ENCODE measurements around the gene GATA6.

GATA6 gene

GRCh38 chr18:22166069-22166950 lies 3.1 kb upstream of the GATA6 start:
- DNase-seq (ENCODE audit: low read depth in 2 of 3, low spot score in 2 of 3), result no peak

GRCh38 chr18:22167091-22167470 lies 2.3 kb upstream of the GATA6 start:
- no peak for DNase-seq (ENCODE audit: low read depth in 2 of 3, low spot score in 2 of 3)

GRCh38 chr18:22167471-22168241 lies 1.7 kb upstream of the GATA6 start:
- DNase-seq (ENCODE audit: low read depth in 2 of 3, low spot score in 2 of 3), result no peak

DNA sequence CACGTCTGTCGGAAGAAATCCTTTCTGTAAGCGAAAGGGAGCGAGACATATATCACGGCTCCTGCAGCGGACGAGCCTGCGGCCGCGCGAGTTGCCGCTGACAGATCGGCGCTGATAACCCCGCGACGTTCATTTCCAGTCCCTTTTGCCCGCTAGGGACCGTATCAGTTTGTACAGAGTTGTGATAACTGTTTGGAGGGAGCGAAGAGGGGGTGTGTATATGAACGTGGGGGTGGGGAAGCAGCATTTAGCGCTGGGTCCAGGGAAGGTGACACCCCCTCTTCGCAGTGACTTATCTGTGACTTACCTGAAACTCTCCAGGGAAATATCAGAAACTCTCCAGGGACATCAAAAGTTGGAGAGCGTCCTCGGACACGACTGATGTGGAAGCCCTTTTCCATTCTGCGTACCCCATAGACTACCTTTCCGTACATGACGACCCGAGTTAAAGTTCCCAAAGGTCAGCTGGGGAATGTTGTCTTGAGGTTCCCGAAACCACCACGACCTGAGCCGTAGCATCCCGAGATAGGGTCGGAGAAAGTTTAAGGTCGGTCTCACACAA lies 948 bp upstream of the GATA6 start:
- no peak for DNase-seq (ENCODE audit: low read depth in 2 of 3, low spot score in 2 of 3)

DNA sequence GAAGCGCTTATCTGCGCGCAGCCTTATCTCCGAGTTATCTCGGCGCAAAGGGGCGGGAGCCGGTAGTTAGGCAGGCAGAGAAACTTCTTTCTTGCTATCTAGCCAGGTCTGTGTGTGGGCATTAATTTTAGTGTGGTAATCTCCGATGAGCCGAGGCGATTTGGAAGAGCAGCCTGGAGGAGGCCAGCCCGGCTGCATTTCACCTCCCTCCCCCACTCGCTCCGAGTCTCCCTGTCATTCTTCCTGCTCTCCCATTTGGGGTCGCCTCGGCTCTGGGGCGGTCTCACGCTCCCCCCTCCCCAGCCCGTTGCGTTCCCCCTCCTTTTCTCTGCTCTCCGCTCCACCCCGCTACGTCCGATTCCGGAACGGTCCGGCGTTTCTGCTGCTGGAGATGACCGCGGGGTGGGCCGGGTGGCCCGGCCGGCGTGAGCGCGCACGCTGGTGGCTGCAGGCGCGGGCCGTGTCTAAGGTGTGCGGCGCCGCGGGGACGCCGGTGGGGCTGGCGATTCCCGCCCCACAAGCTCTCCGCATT lies 566 bp downstream of the GATA6 start:
- no peak for DNase-seq (ENCODE audit: low read depth in 2 of 3, low spot score in 2 of 3)

- DNase-seq (ENCODE audit: low read depth in 2 of 3, low spot score in 2 of 3), result no peak
These were observed 1.2 kb downstream of the GATA6 start for GRCh38 chr18:22170421-22171257.

DNA sequence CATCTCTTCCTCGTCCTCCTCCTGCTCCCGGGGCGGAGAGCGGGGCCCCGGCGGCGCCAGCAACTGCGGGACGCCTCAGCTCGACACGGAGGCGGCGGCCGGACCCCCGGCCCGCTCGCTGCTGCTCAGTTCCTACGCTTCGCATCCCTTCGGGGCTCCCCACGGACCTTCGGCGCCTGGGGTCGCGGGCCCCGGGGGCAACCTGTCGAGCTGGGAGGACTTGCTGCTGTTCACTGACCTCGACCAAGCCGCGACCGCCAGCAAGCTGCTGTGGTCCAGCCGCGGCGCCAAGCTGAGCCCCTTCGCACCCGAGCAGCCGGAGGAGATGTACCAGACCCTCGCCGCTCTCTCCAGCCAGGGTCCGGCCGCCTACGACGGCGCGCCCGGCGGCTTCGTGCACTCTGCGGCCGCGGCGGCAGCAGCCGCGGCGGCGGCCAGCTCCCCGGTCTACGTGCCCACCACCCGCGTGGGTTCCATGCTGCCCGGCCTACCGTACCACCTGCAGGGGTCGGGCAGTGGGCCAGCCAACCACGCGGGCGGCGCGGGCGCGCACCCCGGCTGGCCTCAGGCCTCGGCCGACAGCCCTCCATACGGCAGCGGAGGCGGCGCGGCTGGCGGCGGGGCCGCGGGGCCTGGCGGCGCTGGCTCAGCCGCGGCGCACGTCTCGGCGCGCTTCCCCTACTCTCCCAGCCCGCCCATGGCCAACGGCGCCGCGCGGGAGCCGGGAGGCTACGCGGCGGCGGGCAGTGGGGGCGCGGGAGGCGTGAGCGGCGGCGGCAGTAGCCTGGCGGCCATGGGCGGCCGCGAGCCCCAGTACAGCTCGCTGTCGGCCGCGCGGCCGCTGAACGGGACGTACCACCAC lies 2.1 kb downstream of the GATA6 start:
- no peak for DNase-seq (ENCODE audit: low read depth in 2 of 3, low spot score in 2 of 3)

DNA sequence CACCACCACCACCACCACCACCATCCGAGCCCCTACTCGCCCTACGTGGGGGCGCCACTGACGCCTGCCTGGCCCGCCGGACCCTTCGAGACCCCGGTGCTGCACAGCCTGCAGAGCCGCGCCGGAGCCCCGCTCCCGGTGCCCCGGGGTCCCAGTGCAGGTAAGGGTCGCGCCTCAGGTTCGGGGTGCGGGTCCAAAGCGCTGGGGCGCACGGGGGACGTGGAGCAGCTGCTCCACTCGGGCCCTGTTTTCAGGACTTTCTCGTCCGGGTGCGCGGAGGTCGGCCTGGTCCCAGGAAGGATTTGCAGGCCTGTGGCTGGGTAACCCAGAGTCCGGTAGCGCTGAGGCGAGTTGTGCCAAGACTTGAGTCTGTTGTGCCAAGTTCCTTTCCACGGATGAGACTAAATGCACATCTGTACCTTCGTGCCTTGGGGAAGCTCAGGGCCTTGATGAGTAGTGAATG lies 2.8 kb downstream of the GATA6 start:
- DNase-seq (ENCODE audit: low read depth in 2 of 3, low spot score in 2 of 3), result no peak

GRCh38 chr18:22172594-22173049 lies 3.2 kb downstream of the GATA6 start:
- no peak for DNase-seq (ENCODE audit: low read depth in 2 of 3, low spot score in 2 of 3)

DNA sequence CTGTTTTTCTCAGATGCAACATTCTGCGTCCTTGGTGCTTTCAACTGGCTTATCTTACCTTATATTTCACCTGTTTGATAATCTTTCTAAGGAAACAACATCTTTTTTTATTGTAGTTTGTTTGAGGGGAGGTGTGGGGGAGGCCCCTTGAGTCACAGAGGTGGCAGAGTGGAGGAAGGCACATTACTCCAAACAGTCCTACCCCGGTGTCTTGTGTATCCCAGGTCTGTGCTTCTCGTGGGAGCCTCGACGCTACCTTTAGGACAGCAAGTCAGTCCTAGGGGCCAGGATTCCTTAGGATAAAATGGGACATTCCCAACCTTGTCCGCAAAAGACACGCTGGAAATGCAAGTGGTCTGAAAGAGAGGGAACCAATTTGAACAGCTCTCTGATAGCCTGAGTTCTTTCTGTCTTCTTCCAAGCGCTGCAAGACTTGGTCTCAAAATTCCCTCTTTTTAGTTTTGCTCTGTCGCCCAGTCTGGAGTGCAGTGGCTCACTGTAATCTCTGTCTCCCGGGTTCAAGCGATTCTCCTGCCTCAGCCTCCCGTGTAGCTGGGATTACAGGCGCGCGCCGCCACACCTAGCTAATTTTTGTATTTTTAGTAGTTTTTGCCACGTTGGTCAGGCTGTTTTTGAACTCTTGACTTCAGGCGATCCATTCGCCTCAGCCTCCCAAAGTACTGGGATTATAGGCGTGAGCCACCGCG lies 4.0 kb downstream of the GATA6 start:
- no peak for DNase-seq (ENCODE audit: low read depth in 2 of 3, low spot score in 2 of 3)

DNA sequence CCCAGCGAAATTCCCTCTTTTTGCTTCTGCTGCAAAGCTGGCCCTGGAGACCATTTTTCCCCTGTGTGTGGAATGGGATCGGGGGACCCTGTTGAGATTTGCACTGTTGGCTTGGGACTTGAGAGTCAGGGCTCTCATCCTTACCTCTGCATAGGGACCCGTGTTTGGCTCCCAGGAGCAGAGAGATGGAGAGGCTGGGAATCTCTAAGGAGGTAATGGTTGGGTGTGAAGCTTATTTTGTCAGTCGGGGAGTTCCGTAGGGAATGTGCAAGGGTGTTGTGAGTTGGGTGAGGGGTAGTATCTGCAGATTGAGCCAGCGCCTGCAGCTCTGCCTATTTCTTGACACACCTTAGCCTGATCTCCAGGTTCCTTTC lies 4.5 kb downstream of the GATA6 start:
- DNase-seq (ENCODE audit: low read depth in 2 of 3, low spot score in 2 of 3), result no peak

DNA sequence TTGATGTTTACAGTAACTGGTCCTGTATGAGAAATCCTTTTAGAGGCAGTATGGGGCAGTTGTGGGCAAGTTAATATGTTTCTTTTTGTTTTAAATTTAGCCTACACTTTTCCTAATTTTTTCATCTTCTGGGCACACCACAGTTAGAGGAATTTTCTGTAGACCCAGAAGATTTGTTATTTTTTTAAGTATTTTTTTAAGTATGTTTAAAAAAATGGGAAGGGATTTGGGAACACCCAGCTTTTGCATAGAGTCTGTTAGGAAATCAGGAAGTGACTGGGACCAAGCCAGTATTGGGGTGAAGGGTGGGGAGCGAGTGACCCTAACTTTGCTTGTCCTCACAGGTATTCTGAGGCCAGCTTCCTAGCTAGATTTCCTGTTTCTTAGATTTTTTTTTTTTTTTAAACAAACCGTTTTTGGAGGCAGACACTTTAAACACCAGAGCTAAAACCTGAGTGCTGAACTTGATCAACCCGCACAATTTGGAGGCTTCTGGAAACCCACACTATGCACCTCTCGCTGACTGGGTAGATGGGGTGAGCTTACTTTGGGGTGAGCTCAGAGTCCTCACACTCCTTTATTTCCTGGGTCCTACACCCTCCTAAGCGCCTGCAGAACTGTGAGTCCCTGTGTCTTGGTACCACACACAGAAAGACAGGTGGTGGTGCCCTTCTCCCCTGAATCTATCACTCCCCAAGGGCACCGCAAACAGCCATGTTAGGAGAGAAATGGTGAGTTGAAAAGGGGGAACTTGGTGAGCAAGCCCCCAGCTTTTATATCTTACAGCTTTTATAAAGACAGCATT lies 5.2 kb downstream of the GATA6 start:
- no peak for DNase-seq (ENCODE audit: low read depth in 2 of 3, low spot score in 2 of 3)

GRCh38 chr18:22175346-22175745 lies 6.0 kb downstream of the GATA6 start:
- no peak for DNase-seq (ENCODE audit: low read depth in 2 of 3, low spot score in 2 of 3)

- DNase-seq (ENCODE audit: low read depth in 2 of 3, low spot score in 2 of 3), result no peak
These were observed 7.3 kb downstream of the GATA6 start for GRCh38 chr18:22176420-22177326.

- DNase-seq (ENCODE audit: low read depth in 2 of 3, low spot score in 2 of 3), result no peak
These were observed 8.0 kb downstream of the GATA6 start for GRCh38 chr18:22177327-22177871.

GRCh38 chr18:22179174-22179573 lies 9.8 kb downstream of the GATA6 start:
- DNase-seq (ENCODE audit: low read depth in 2 of 3, low spot score in 2 of 3), result no peak

GRCh38 chr18:22179631-22180030 lies 10.2 kb downstream of the GATA6 start:
- DNase-seq (ENCODE audit: low read depth in 2 of 3, low spot score in 2 of 3), result no peak
